Activated T-cell treated with anti-CD3 and anti-CD28 coated beads, Interleukin-2, amount 50 U/mL, for 1 hour (primary cell): ENCODE measurements around the gene AGO1.
A peak's percentile ranks its signal among the peaks of the same experiment; 100 is the strongest.
"Not testable (repeated sequence)": the region's sequence is repeated elsewhere in the genome, so short reads cannot be mapped to it uniquely, and the experiment has no call there.

Experiments
- DNase-seq: peaks from one replicate; pipeline ENCODE4 v3.0.0-alpha.2; 2020

AGO1 gene

DNA sequence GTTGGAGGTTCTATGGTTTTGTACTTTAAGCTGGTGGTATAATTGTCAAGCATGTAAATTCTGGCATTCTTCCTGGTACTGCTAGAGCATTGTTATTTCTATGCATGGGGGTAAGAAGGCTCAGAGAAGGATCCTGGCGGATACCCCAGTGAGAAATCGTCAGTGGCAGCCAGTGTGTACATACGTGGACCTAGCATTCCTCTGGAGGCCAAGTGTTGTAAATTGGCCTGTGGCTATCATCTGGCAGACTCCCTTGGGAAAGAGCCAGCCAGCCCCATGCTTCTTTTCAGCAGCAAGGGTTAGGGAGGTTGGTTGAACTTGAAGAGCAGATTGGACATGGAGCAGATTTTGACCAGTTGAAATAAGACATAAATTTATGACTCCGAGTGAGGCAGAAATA is 42.7 kb downstream of the AGO1 start:
- DNase-seq: no peak

DNA sequence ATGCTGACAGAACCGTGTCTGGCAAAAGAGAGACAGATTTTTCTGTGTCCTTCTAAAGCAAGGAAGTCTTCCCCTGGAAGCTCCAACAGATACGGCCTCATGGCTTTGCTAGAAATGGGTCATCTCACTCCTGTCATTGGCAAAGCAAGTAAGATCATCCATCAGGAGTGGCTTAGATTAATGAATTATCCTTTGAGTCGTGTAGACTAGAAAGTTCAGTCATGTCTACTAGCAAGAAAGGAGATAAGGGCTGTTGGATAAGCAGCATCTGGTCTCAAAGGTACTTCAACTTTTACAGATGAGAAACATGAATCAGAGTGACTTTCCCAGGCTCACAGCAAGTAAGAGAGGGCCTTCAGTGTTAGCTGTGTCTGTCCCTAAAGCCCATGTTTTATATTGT is 44.5 kb downstream of the AGO1 start:
- no peak for DNase-seq

GRCh38 chr1:35929730-35930592 is 47.0 kb downstream of the AGO1 start:
- DNase-seq: peak; percentile 60

GRCh38 chr1:35930593-35931445 is 47.8 kb downstream of the AGO1 start, which contains the start of gene AGO3:
Gene AGO3, plus strand, starts transcription at chr1:35931105. Its CDS starts 322 bp downstream, at chr1:35931427.
- peak; percentile 89 for DNase-seq

GRCh38 chr1:35931446-35932157 is 48.6 kb downstream of the AGO1 start:
- no peak for DNase-seq

GRCh38 chr1:35932158-35932636 is 49.2 kb downstream of the AGO1 start:
- DNase-seq: no peak

DNA sequence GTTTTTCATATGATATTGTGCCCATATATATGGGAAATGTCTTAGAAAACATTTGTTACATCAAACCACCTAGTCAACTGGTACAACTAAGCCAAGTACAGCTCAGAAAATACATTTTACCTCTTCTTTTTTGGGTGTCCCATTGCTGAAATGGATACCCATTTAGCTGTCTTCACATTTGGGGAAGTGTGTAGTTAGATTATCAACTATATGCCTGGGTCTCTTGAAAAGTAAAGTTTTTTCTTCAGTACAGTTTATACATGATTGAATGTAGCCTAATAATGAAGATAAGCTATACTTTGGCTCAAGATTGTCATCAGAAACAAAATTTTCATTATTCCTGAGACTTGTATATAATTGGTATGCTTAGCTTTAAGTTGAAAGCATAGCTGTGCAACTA is 49.9 kb downstream of the AGO1 start:
- no peak for DNase-seq

DNA sequence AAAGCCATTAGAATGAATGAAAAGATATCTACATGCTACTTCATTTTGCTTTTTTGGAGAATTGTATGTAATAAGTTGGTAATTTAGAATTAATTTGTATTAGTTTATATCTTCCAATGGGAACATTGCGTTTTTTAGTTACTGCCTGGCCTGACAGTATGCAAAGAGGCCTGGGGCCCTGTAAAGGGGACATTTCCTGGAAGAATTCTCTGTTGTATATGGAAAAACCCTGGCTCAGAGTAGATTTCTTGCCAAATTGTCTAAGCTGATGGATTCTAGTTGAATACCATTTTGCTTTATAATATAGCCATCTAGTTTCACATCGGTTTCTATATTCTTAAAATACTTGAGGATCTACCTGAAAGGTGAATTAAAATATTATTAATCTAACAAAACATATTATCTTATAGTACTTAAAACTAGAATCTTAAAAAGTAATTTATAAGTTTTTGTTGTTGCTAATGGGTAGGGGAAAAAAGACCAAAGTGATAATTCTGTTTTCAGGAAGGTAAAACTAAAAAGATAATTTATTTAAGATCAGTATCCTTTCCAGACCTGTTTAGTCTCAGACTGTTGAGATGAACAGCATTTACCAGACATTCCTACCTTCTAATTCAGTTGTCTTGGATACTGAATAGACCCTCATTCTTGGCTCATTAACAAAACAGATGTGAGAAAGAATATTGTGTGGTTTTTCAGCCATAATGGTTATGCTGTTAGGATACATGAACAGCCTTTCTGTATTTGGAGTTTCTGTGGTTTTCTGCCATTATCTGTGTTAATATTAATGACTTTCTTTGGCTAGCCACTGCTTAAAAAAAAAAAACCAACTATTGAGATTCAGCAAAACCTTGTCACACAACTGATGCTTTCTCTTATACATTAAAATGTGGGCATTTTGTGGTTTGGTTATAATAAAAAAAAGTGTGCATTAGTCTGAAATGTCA is 52.7 kb downstream of the AGO1 start:
- DNase-seq: no peak

DNA sequence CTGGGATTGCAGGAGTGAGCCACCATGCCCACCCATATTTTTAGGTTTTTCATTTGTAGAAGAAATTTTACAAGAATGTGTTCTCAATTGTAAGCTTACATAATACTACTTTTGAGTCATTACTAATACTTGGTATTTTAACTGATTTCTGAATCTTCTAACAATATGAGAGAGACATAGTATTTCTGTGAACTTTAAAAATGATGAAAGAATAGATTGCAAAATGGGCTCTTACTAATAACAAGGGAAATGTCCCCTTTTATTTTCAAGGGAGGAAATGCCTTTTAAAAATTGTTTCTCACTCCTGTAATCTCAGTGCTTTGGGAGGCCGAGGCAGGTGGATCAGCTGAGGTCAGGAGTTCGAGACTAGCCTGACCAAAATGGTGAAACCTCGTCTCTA is 53.8 kb downstream of the AGO1 start:
- DNase-seq: no peak

DNA sequence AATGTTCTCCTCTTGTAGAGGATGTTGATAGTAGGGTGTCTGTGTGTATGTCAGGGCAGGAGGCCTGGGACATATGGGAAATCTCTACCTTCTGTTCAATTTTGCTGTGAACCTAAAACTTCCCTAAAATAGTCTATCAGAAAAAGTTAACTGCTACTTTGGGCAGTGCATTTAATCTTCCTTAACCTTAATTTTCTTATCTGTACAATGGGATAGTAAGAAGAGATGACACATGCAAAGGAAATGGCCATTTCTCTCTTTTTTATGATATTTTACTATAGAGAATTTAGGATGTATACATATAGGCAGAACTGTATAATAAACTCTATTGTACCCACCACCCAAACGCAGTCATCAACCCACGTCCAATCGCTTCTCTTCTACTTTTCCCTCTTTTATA is 56.5 kb downstream of the AGO1 start:
- no peak for DNase-seq

- no peak for DNase-seq
Measured at GRCh38 chr1:35945327-35945726, 62.3 kb downstream of the AGO1 start.

DNA sequence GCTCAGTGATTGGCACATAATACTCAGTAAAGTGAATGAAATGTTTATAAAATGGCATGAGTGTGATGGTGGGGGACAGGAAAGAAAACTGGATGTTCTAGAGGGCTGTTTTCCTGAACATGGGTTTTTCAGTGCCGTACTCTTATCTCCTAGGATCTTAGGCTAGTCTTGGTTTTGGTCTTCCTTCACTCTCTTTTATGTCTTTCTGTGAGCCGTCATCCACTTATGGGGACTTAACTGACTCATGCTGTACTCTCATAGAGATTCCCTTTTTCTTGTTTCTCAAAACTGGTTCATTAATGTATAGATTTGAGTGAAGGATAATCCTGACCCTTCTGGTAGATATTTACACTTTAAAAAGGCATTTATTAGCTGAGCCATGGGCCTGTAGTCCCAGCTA is 64.5 kb downstream of the AGO1 start:
- DNase-seq: no peak

- no peak for DNase-seq
Measured at GRCh38 chr1:35958558-35958957, 75.5 kb downstream of the AGO1 start.

- DNase-seq: no peak
Measured at GRCh38 chr1:35959304-35959703, 76.3 kb downstream of the AGO1 start.

- DNase-seq: no peak
Measured at GRCh38 chr1:35962952-35963351, 79.9 kb downstream of the AGO1 start.

- not testable (repeated sequence) for DNase-seq
Measured at GRCh38 chr1:35964277-35964676, 81.3 kb downstream of the AGO1 start.

DNA sequence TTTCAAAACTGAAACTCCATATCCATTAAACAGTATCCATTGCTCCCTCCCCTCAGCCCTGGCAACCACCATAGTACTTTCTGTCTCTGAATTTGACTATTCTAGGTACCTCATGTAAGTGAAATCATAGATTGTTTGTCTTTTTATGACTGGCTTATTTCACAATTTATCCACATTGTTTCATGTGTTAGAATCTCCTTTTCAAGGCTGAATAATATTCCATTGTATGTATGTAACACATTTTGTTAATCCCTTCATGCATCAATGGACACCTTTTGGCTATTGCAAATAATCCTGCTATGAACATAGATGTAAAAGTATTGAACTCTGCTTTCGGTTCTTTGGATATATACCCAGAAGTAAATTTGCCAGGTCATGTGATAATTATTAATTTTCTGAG is 85.4 kb downstream of the AGO1 start:
- no peak for DNase-seq

DNA sequence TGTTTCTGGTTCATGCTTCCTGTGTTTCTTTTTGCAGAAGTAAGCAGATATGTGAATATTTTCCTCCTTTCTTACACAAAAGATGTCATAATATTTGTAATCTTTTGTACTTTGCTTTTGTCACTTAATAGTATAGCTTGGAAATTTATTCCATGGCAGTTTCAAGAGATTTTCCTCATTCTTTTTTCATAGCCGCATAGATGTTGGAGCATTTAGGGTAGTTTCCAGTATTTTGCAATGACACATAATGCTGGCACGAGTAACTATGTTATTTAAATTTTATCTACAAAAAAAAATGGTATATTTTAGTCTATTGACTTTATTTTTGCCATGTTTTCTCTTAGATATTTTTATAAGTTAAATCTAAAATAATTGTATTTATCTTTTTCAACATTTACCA is 88.6 kb downstream of the AGO1 start:
- no peak for DNase-seq

DNA sequence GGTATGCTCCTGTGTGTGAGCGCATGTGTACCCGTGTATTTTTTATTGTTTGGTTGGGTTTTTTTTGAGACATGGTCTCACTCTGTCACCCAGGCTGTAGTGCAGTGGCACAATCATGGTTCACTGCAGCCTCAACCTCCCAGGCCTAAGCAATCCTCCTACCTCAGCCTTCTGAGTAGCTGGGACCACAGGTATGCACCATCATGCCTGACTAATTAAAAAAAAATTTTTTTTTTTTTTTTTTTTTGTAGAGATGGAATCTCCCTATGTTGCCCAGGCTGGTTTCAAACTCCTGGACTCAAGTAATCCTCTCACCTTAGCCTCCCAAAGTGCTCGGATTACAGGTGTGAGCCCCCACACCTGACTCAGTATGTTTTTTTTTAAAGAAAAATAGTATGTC is 89.6 kb downstream of the AGO1 start:
- not testable (repeated sequence) for DNase-seq

- no peak for DNase-seq
Measured at GRCh38 chr1:35980090-35980489, 97.1 kb downstream of the AGO1 start.
